HG03521 (cell line): Measurements from ENCODE around the gene MAGEB4.
"Not testable (repeated sequence)": the region's sequence is repeated elsewhere in the genome, so short reads cannot be mapped to it uniquely, and the experiment has no call there.

Source experiments
- ATAC-seq: cut with Tn5 transposase; IDR thresholded peaks from one replicate; pipeline ENCODE4 v1.9.1; 2021; ENCODE audit warnings: mild to moderate bottlenecking, moderate library complexity; ENCODE audit not compliant: unreplicated experiment

Gene MAGEB4, protein sequence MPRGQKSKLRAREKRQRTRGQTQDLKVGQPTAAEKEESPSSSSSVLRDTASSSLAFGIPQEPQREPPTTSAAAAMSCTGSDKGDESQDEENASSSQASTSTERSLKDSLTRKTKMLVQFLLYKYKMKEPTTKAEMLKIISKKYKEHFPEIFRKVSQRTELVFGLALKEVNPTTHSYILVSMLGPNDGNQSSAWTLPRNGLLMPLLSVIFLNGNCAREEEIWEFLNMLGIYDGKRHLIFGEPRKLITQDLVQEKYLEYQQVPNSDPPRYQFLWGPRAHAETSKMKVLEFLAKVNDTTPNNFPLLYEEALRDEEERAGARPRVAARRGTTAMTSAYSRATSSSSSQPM

GRCh38 chrX:30241724-30242415, at the start of gene MAGEB4:
Gene MAGEB4 (plus strand): TSS chrX:30242000. CDS start chrX:30242136, 136 bp downstream.
- no peak for ATAC-seq

- not testable (repeated sequence) for ATAC-seq
These were observed 47.9 kb upstream of the MAGEB4 start for GRCh38 chrX:30193910-30194309.

DNA sequence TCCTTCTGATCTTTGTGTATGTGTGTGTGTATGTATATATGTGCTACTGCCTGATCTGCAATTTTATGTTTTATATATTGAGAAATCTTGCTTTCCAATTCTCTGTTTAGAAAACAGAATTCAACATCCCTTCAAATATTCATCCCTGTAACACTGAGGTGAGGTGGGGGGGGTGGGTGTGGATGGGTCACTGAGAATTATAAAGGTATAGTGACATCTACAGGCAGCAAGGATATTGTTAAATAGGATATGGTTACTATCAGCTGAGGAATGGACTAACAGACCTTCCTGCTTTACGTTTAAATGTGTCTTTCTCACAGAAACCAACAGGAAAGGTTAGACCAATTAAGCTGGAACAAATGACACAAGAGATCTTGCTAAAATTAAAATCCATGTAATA, 45.5 kb upstream of the MAGEB4 start:
- ATAC-seq: no peak

GRCh38 chrX:30212172-30212571, 29.6 kb upstream of the MAGEB4 start:
- ATAC-seq: no peak

DNA sequence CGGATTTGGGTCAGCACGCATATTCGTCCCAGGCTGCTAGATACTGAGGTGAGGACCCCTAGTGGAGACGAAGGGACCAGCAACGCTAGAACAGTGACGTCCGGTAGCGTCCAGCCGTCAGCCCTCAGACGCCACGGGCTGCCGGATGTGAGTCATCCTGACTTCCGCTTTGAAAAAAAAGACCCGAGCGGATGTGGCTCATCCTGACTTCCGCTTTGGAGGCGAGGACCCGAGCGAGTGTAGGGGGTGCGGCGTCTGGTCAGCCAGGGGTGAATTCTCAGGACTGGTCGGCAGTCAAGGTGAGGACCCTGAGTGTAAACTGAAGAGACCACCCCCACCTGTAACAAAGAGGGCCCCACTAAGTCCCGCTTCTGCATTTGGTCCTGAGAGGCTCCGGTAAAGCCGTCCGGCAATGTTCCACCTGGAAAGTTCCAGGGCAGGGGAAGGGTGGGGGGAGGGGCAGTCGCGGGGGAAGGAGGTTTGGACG, 26.4 kb upstream of the MAGEB4 start, which contains the start of gene MAGEB2:
Gene MAGEB2, plus strand, starts transcription at position 207 of the 487 bp plus-strand sequence. CDS start 3,018 bp downstream, outside the sequence.
- no peak for ATAC-seq

DNA sequence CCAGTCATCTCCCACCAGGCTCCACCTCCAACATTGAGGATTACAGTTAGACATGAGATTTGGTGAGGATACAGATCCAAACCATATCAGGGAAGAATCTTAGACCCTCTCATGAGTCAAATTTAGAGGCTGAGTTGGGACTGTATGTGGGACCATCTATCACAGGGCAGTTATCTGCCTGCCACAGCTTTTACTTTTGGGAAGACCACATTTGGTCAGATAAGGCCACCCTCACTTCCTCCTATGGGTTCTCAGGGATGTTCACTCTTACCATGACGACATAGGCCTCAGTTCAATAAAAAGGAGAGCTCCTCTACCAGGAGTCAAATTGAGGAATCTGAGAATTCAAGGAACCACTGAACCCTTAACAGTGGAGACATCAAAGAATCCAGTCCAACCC, 24.3 kb upstream of the MAGEB4 start:
- ATAC-seq: no peak

DNA sequence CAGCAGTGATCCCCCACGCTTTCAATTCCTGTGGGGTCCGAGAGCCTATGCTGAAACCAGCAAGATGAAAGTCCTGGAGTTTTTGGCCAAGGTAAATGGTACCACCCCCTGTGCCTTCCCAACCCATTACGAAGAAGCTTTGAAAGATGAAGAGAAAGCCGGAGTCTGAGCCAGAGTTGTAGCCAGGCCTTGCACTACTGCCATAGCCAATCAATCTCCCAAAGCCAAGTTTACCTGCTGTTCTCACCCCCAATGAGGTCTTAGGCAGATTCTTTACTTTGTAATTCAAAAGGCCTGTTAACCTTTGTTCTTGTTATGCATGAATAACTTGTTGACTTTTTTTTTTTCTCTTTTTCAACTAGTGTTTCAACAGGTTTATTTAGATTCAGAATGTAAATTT, 22.4 kb upstream of the MAGEB4 start:
- ATAC-seq: no peak

- no peak for ATAC-seq
These were observed 21.1 kb upstream of the MAGEB4 start for GRCh38 chrX:30220661-30221060.

DNA sequence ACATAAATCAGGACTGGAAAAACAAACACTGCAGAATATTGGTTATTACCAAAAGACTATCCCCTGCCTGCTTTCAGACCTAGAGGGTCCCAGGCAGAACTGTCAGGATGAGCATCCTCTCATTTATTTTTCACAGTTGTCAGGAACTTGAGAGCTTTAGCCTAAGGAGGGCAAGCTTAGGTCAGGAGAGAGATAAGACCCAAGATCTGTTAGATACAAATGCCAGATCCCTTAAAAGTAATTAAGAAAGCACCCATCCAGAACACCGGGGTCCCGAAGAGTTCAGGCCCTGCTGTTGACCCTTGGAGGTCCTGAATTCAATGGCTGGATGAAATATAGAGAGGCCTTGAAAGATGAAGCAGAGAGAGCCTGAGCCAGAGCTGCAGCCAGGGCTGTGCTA, 17.3 kb upstream of the MAGEB4 start:
- ATAC-seq: no peak

DNA sequence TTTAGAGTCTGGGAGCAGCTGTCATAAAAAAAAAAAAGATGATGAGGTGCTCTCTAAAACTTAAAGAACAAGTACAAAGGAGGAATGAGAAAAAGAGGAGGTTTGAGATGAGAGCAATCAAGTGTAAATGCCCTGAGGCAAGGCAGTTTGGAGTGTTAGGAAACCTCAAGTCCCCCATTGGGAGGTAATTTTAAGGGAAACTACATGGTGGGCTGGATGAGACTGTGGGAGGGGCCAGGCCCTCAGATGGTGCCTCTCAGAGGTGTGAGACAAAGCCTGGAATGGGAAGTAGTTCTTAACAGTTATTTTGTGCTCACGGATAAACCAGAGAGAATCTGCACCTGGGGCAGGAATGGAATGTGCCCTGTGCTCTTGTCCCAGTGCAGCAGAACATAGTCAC, 13.3 kb upstream of the MAGEB4 start:
- no peak for ATAC-seq

- no peak for ATAC-seq
These were observed 11.4 kb upstream of the MAGEB4 start, which contains the start of gene MAGEB3 for GRCh38 chrX:30230395-30230794. Gene MAGEB3 (plus strand): TSS chrX:30230657. CDS start chrX:30235925, 5,268 bp downstream.

- ATAC-seq: no peak
These were observed 5.1 kb downstream of the MAGEB4 start, which contains the start of gene MAGEB1 for GRCh38 chrX:30246769-30247489. Gene MAGEB1 (plus strand): TSS chrX:30247146. CDS start chrX:30250494, 3,348 bp downstream.

GRCh38 chrX:30248854-30249253, 7.1 kb downstream of the MAGEB4 start:
- no peak for ATAC-seq

- ATAC-seq: no peak
These were observed 11.5 kb downstream of the MAGEB4 start for GRCh38 chrX:30253257-30253656.

DNA sequence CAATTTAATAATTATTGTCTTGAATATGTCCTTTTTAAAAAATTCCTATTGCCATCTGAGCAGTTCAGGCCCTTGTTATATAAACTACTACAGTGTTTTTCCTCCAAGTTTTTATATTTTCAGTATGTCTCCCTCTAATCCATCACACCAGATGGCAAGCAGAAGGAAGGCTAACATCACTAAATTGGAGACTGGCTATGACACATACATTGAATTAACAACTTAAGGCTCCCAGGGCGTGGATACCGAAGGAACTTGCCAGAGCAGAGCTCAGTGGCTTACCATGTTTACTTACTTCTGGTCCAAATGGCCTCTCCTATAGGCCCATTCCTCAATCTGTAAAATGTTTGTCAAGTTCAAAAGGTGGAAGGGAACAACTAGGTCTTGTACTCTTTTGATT, 18.1 kb downstream of the MAGEB4 start:
- ATAC-seq: no peak

GRCh38 chrX:30261012-30261411, 19.2 kb downstream of the MAGEB4 start:
- no peak for ATAC-seq

DNA sequence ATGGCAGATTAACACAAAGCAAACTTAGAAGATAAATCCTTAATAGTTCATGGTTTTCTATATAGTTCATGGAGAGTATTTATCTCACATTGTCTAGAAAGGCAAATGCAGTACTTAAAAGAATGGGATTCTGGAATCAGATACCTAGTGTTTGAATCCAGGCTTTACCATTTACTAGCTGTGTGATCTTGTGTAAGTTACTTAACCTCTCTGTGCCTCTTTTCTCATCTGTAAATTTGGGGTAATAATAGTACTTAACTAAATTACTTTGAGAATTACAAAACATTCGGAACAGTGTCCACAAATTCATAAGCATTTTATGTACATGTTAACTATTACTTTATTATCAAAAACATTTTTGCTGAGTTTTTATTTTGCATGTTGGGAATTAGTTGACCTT, 21.0 kb downstream of the MAGEB4 start:
- no peak for ATAC-seq

- no peak for ATAC-seq
These were observed 28.8 kb downstream of the MAGEB4 start for GRCh38 chrX:30270639-30271038.

GRCh38 chrX:30275498-30275897, 33.7 kb downstream of the MAGEB4 start:
- no peak for ATAC-seq

- ATAC-seq: no peak
These were observed 36.6 kb downstream of the MAGEB4 start for GRCh38 chrX:30278365-30278764.

DNA sequence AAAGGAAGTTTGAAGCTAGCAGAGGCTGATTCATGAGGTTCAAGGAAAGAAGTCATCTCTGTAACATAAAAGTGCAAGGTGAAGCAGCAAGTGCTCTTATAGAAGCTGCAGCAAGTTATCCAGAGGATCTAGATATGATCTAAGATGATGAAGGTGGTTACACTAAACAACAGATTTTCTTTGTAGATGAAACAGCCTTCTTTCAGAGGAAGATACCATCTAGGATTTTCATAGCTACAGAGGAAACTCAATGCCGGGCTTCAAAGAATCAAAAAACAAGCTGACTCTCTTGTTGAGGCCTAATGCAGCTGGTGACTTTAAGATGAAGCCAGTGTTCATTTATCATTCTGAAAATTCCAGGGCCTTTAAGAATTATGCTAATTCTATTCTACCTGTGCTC, 38.6 kb downstream of the MAGEB4 start:
- ATAC-seq: no peak
